Suppressor macrophage treated with lipopolysaccharide for 4 hours (primary cell): ENCODE data around the gene SLIT3.

Source experiments
- DNase-seq: peaks from one replicate; pipeline ENCODE4 v3.0.0-alpha.2; 2020

The SLIT3 gene

GRCh38 chr5:168681556-168682183 is 619.3 kb downstream of the SLIT3 start:
- DNase-seq: peak; percentile 5

GRCh38 chr5:168680395-168680794 is 620.5 kb downstream of the SLIT3 start:
- no peak for DNase-seq

GRCh38 chr5:168679515-168679920 is 621.4 kb downstream of the SLIT3 start:
- DNase-seq: peak; percentile 74

- no peak for DNase-seq
Measured at GRCh38 chr5:168676501-168676900, 624.4 kb downstream of the SLIT3 start.

- no peak for DNase-seq
Measured at GRCh38 chr5:168675883-168676408, 625.0 kb downstream of the SLIT3 start.

- no peak for DNase-seq
Measured at GRCh38 chr5:168674893-168675482, 626.0 kb downstream of the SLIT3 start.

- DNase-seq: no peak
Measured at GRCh38 chr5:168672888-168673287, 628.1 kb downstream of the SLIT3 start.

GRCh38 chr5:168672016-168672415 is 628.9 kb downstream of the SLIT3 start:
- no peak for DNase-seq

GRCh38 chr5:168670881-168671575 is 629.9 kb downstream of the SLIT3 start:
- DNase-seq: no peak

GRCh38 chr5:168669668-168670378 is 631.1 kb downstream of the SLIT3 start:
- DNase-seq: no peak

GRCh38 chr5:168669156-168669555 is 631.8 kb downstream of the SLIT3 start:
- DNase-seq: no peak

- no peak for DNase-seq
Measured at GRCh38 chr5:168668078-168668477, 632.9 kb downstream of the SLIT3 start.

- DNase-seq: no peak
Measured at GRCh38 chr5:168667301-168667840, 633.6 kb downstream of the SLIT3 start.

- no peak for DNase-seq
Measured at GRCh38 chr5:168666356-168666755, 634.6 kb downstream of the SLIT3 start.

- no peak for DNase-seq
Measured at GRCh38 chr5:168663276-168664004, 637.5 kb downstream of the SLIT3 start.

GRCh38 chr5:168661593-168662485 is 639.1 kb downstream of the SLIT3 start:
- no peak for DNase-seq

- no peak for DNase-seq
Measured at GRCh38 chr5:168660691-168661090, 640.2 kb downstream of the SLIT3 start.

GRCh38 chr5:168659286-168659847 is 641.6 kb downstream of the SLIT3 start:
- no peak for DNase-seq

- DNase-seq: no peak
Measured at GRCh38 chr5:168658394-168658793, 642.5 kb downstream of the SLIT3 start.

GRCh38 chr5:168656633-168657032 is 644.3 kb downstream of the SLIT3 start:
- no peak for DNase-seq

GRCh38 chr5:168655316-168655715 is 645.6 kb downstream of the SLIT3 start:
- DNase-seq: no peak
